Raji (cell line): ENCODE results near the gene TMEFF1.

Experiments
- POLR2A ChIP-seq: IDR thresholded peaks from 2 replicates; pipeline ENCODE4 v1.6.1; 2011; ENCODE audit warnings: low read depth, low read length, control low read depth; ENCODE audit not compliant: insufficient read depth

The TMEFF1 gene

DNA sequence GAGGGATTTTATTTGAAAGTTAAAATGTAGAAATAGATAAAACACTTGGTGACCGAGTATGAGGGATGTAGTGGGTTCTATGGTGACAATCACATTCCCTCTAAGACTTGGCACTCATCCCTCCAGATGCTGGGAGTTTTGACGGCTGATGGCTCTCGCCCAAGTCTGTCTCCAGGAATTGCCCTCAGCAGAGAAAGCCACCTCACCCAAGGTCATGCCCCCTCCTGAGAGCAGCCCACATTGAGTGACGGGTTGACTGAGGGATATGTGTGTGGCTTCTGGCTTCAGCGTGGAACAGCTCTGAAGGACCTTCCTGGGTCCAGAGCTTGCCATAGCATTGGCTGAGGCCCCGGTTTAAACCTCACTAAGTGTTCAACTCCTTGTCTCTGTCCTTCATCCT, 124.3 kb downstream of the TMEFF1 start:
- no peak for TF ChIP-seq POLR2A

DNA sequence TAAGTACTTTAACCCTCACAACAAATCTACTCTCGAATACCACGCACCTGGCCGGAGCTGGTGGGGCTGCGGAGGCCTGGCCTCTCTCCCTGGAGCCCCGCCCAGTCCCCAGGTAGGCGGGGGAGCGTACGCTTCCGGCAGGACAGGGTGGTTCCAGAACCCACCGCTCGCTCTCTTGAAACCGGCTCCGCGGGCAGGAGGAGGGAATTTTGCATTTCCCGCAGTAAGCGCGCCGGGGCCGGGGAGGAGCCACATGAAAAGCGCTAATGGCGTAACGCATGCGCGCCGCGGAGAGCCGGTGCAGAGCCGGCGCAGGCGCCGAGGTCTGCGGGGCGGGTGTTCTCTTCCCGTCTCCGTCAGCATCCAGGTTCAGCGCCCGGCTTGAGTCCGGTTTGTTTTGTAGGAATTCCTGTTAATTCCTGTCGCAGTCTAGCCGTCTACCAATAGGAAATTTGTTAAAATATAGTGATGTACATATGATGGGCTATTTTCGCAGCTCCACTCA, 125.7 kb downstream of the TMEFF1 start:
- TF ChIP-seq POLR2A = no peak

DNA sequence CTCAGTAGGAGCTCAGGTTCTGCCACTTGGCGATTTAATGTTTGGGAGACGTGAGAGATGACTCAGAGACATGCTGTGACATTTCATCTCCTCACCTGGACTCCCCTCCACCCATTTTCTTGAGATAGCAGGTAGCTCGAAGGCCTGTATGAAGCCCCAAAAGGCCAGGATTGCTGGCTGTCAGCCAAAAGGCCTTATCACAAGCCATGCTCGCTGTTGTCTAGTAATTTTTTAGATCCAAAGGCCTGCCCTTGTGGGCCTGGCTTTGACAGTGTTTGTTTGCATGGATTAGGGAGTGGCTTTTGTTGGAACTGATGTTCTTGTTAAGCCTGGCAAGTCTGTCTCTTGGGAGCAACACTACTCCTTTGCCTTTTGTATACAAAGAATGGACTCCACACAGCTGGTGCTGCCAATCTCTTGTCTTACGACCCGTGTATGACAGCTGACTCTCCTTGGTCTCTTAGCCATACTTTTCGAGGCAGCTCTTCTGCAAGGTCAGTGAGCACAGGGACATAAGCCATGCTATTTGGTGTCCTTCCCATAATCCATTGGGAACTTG, 127.7 kb downstream of the TMEFF1 start:
- no peak for TF ChIP-seq POLR2A

DNA sequence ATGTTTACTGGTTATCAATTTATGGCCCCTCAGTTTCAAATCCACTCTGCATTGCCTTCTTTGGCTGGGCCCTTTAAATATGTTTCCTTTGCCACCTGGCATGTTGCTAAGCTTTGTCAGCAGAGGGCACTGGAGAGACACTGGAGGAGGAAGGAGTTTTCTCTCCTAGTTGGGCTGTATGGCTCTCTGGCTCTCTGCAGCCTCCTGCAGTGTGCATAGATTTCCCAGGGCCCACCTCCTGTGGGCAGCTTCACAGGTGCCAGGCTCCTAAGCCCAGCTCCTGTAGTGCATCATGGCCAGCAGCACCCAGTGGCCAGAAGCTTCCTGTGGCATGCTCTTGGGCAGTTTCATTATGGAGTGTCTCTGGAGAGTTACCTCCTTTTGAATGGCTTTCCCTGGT, 128.3 kb downstream of the TMEFF1 start:
- TF ChIP-seq POLR2A = no peak

DNA sequence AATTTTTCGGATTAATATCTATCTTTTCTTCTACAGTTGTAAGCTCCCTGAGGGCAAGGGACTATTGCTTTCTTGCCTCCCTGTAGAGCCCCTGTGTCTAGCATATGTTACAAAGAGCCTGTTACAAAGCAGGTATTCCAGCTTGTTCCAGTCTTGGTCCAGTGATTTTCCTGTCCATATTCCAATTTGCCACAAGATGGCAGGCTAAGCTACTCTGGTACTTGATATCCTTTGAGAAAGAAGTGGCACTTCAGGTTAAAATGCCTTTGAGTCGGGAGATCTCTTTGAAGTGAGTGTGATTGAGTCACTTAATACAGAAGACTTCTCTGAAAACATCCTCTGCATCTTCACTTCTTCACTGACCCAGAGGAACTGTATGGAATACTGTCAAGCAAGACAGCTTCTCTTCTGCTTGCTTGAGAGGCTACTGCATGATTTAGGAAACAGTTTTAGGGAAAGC, 129.4 kb downstream of the TMEFF1 start:
- TF ChIP-seq POLR2A = no peak

DNA sequence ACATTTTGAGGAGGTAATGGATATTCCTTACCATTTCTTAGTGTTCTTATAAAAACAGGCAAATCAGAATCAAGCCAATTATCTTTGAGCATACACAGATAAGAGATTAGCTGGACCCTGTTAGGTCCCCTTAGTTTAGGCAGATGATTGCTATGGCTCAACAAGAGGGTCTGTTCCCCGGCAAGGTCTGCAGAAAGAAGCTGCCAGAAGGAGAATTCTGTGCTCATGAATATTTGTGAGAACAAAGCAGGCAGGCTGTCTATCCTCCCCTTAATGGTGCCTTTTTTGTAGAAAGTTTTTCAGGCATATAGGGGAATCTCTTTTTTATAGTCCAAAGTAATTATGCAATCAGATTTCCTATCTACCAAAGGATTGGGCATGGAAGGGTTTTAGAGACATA, 132.5 kb downstream of the TMEFF1 start:
- TF ChIP-seq POLR2A = no peak

DNA sequence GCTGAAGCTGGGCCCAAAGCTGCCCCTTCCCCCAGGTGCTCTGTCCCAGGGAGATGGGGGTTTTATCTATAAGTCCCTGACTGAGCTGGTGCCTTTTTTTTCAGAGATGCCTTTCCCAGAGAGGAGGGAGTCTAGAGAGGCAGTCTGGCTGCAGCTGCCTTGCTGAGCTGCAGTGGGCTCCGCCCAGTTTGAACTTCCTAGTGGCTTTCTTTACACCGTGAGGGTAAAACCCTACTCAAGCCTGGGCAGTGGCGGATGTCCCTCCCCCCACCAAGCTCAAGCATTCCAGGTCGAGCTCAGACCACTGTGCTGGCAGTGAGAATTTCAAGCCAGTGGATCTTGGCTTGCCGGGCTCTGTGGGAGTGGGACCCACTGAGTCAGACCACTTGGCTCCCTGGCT, 146.2 kb downstream of the TMEFF1 start:
- TF ChIP-seq POLR2A = no peak

DNA sequence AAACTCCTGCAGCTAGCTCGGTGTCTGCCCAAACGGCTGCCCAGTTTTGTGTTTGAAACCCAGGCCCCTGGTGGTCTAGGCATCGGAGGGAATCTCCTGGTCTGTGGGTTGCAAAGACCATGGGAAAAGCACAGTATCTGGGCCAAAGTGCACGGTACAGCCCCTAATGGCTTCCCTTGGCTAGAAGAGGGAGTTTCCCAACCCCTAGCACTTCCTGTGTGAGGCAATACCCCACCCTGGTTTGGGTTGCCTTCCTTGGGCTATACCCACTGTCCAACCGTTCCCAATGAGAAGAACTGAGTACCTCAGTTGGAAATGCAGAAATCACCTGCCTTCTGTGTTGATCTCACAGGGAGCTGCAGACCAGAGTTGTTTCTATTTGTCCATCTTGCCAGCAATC, 146.7 kb downstream of the TMEFF1 start:
- TF ChIP-seq POLR2A = no peak

DNA sequence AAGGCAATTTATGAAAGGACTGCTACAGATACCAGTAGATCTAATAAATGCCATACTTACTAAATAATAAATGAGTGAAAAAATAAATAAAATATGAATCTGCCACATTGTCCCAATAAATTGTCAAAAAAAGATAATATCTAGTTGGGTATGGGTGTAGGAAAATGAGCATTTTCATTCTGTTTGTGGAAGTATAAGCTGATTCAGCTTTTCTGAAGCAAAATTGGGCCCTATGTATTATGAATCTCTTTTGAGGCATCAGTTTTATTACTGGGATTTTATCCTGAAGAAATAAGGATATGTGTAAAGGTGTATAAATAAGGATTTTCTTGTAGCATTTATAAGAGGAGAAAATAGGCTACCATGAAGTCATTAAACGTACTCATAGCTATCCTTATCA, 151.0 kb downstream of the TMEFF1 start:
- TF ChIP-seq POLR2A = no peak

DNA sequence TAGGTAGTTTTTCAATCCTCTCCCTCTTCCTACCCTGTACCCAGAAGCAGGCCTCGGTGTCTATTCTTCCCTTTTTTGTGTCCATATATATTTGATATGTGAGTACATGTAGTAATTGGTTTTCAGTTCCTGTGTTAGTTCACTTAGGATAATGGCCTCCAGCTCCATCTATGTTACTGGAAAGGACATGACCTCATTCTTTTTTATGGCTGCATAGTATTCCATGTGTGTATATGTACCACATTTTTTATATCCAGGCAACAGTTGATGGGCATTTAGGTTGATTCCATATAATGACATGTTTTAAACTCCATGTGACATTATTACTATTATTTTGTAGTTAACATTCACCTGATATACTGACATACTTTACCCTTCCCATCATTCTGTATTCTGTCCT, 154.0 kb downstream of the TMEFF1 start:
- TF ChIP-seq POLR2A = no peak
